Kidney (tissue), 14 donors: ENCODE results near the gene CAV2. TPM values are rescaled to one million over a fixed set of nuclear protein-coding genes. Genes with fewer than 3 reads are reported as not detected.

Experiments
- DNase-seq, 5 donors: peaks; one replicate each; pipeline ENCODE4 v3.0.0-alpha.2; 2013 to 2020
- FAIRE-seq: peaks from 2 replicates; lab custom pipeline; 2012; peaks lifted over from hg19 to GRCh38; lab: Jason Lieb, UNC
- H3K27ac ChIP-seq, 2 donors: one replicate each; pipeline ENCODE4 v1.7.0; 2013; ENCODE audit warnings: low read depth in 2 of 2, low read length in 2 of 2, inconsistent platforms in 1 of 2
- H3K27me3 ChIP-seq: one replicate; pipeline ENCODE4 v1.7.1; 2013; ENCODE audit warnings: low read length, inconsistent platforms; ENCODE audit not compliant: control insufficient read depth, insufficient read depth
- H3K36me3 ChIP-seq, 3 donors: one replicate each; pipeline versions ENCODE4 v1.7.0 to v1.7.1; 2013; ENCODE audit warnings: low read length in 3 of 3, control low read depth in 1 of 3, inconsistent platforms in 1 of 3; ENCODE audit not compliant: insufficient read depth in 3 of 3, control insufficient read depth in 2 of 3
- H3K4me1 ChIP-seq, 3 donors: one replicate each; pipeline versions ENCODE4 v1.7.0 to v1.7.1; 2013; ENCODE audit warnings: low read length in 3 of 3, inconsistent platforms in 1 of 3, low read depth in 1 of 3; ENCODE audit not compliant: control insufficient read depth in 2 of 3, insufficient read depth in 2 of 3
- H3K4me3 ChIP-seq, 3 donors: one replicate each; pipeline versions ENCODE4 v1.7.0 to v1.8.1; 2013; ENCODE audit warnings: low read length in 3 of 3, control low read depth in 1 of 3, inconsistent platforms in 1 of 3
- H3K9ac ChIP-seq, 3 donors: one replicate each; pipeline versions ENCODE4 v1.7.0 to v1.7.1; 2013; ENCODE audit warnings: low read length in 3 of 3, control low read depth in 1 of 3, inconsistent platforms in 1 of 3
- H3K9me3 ChIP-seq, 3 donors: one replicate each; pipeline versions ENCODE4 v1.7.0 to v1.7.1; 2013; ENCODE audit warnings: low read length in 3 of 3, control low read depth in 1 of 3, inconsistent platforms in 1 of 3; ENCODE audit not compliant: control insufficient read depth in 2 of 3, insufficient read depth in 1 of 3
- intact Hi-C: fragments of 100-400 bp; cut with DNase I; formaldehyde crosslinking; loops from one replicate; pipeline ENCODE4 v1.11.1; 2022
- polyA plus RNA-seq: library from polyadenylated mRNA; stranded (reverse); fragments of 350-450 nt; fragmentation: Illumina TruSeq; extraction: RNeasy Lipid Tissue Mini Kit (QIAGEN cat#74804); gene quantifications from one replicate; pipeline ENCODE4 v1.2.3, GENCODE V29; 2014; ENCODE audit warnings: low read depth, low replicate concordance; ENCODE audit not compliant: insufficient read depth
- total RNA-seq: library from RNA; stranded (reverse); fragmentation: NEBNext Ultra II Directional; extraction: Animal tissue kit (Norgen Biotek cat#: 25700); gene quantifications from one replicate; pipeline ENCODE4 v1.2.1, GENCODE V29; 2021
- TF ChIP-seq, protein P1 (sequence below): IDR thresholded peaks from 3 replicates; pipeline ENCODE4 v1.5.1; 2012; ENCODE audit warnings: mild to moderate bottlenecking, moderate library complexity, borderline replicate concordance; ENCODE audit not compliant: insufficient read depth; ENCODE audit errors: extremely low read depth
- donor health status: control.
- donor health status: control.
- donor health status: control.
- donor health status: control.
- donor health status: control.
- donor health status: DM: yes; HTN: yes; CAD: no.
- donor health status: Normal renal cell carcinoma (clear cell type).

Gene CAV2
- total and polyA plus RNA-seq, 2 donors from 2014 or later, result 23.1 to 50.8 TPM

DNA sequence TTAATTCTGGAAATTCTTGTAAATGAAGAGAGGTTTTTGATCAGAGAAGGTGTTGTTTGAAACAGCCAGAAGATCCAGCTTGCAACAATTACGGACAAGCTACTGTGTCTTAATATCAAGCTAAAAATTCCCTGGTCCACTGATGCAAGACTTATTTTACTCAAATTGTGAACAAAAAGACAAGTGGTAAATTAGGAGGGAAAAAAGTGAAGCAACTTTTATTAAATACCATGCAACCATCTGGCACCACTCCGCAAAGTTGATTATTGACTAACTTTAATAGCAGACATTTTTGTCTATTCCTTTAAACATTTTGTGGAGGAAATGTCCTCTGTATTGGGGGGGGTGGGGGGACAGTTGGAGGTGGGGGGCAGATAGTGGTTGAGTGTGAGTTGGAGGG lies 5.1 kb upstream of the CAV2 start:
- H3K9me3 ChIP-seq, result no peaks in the 10 kb centered on the region
- intact Hi-C loops, result no loop called here
- TF ChIP-seq, protein P1, sequence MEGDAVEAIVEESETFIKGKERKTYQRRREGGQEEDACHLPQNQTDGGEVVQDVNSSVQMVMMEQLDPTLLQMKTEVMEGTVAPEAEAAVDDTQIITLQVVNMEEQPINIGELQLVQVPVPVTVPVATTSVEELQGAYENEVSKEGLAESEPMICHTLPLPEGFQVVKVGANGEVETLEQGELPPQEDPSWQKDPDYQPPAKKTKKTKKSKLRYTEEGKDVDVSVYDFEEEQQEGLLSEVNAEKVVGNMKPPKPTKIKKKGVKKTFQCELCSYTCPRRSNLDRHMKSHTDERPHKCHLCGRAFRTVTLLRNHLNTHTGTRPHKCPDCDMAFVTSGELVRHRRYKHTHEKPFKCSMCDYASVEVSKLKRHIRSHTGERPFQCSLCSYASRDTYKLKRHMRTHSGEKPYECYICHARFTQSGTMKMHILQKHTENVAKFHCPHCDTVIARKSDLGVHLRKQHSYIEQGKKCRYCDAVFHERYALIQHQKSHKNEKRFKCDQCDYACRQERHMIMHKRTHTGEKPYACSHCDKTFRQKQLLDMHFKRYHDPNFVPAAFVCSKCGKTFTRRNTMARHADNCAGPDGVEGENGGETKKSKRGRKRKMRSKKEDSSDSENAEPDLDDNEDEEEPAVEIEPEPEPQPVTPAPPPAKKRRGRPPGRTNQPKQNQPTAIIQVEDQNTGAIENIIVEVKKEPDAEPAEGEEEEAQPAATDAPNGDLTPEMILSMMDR, result no peak
- no peaks in the 10 kb centered on the region for H3K27me3 ChIP-seq
- FAIRE-seq, result no peak
- H3K4me3 ChIP-seq, result no peak overlapping the region
- no peak for DNase-seq
- H3K4me1 ChIP-seq, result peaks cover 0 to 2% (median 0%) of the 10 kb centered on the region in 3 donors
- H3K36me3 ChIP-seq, result no peaks in the 10 kb centered on the region
- no peak overlapping the region for H3K9ac ChIP-seq
- H3K27ac ChIP-seq, result no peak overlapping the region

DNA sequence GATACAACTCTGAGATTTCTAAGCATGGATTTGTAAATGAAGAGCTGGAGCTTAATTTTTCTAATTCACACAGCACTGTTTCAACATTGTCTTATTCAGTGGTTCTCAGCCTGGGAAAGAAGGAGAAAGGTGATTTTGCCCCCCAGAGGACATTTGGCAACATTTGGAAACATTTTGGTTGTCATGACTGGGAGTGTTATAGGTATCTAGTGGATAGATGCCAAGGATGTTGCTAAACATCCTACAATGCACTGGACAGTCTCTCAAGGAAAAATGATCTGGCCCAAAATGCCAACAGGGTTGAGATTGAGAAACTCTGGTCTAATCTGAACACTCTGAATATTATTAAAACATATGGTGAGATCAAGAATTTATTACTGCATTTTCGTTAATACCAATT lies 3.8 kb upstream of the CAV2 start:
- Histone ChIP-seq H3K27ac (no peak overlapping the region), H3K9ac (no peak overlapping the region)

DNA sequence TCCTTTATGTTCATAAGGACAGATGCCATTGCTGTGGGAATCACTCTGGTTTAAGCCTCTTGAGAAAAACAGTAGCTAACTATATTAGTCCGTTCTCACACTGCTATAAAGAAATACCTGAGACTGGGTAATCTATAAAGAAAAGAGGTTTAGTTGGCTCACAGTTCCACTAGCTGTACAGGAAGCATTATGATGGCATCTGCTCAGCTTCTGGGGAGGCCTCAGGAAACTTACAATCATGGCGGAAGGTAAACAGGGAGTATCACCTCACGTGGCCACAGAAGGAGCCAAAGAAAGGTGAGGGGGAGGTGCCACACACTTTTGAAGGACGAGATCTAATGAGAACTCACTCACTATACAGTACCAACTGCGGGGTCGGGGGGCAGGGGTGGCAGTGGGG lies 2.9 kb upstream of the CAV2 start:
- FAIRE-seq (no peak), DNase-seq (no peak)
- no peaks in the 10 kb centered on the region for H3K9me3 ChIP-seq
- intact Hi-C loops, result no loop called here
- H3K4me1 ChIP-seq, result peaks cover 0 to 6% (median 0%) of the 10 kb centered on the region in 3 donors
- no peaks in the 10 kb centered on the region for H3K36me3 ChIP-seq
- H3K27me3 ChIP-seq, result peaks cover 2% of the 10 kb centered on the region
- no peak overlapping the region for H3K27ac ChIP-seq
- TF ChIP-seq, protein P1, result no peak
- no peak overlapping the region for H3K9ac ChIP-seq
- no peak overlapping the region for H3K4me3 ChIP-seq

More for the DNA sequence above, 3.8 kb upstream of the CAV2 start:
- intact Hi-C loops, result no loop called here
- TF ChIP-seq, protein P1, result no peak
- DNase-seq, result no peak
- no peak overlapping the region for H3K4me3 ChIP-seq
- no peaks in the 10 kb centered on the region for H3K9me3 ChIP-seq
- peaks cover 2% of the 10 kb centered on the region for H3K27me3 ChIP-seq
- H3K36me3 ChIP-seq, result no peaks in the 10 kb centered on the region
- peaks cover 0 to 5% (median 0%) of the 10 kb centered on the region in 3 donors for H3K4me1 ChIP-seq
- FAIRE-seq, result no peak

DNA sequence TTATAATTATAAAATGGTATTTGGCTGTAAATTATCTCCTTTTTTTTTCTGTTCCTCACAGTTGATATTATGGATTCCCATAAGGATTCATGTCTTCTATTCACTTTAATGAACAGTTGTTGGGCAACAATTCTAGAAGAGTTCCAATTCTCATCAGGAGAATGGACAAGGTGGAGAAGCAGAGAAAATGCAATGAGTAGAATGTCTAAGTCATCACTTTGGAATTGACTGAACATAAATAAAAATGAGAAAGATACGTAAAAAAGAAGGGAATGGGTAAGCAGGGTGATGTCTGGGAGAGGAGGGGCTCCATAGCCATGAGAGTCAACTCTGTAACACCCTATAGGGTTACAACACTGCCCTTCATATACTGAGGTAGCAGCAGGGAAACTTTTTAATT lies 1.8 kb upstream of the CAV2 start:
- Histone ChIP-seq H3K27me3 (peaks cover 7% of the 10 kb centered on the region), H3K9ac (no peak overlapping the region), H3K4me3 (no peak overlapping the region), H3K4me1 (peaks cover 0 to 6% (median 0%) of the 10 kb centered on the region in 3 donors), H3K9me3 (no peaks in the 10 kb centered on the region), H3K36me3 (no peaks in the 10 kb centered on the region), H3K27ac (no peak overlapping the region)
- intact Hi-C loops, result no loop called here
- no peak for DNase-seq
- TF ChIP-seq, protein P1, result no peak
- no peak for FAIRE-seq
